ENCODE measurements around the gene GRPEL1. TPM values are rescaled to one million over a fixed set of nuclear protein-coding genes. Genes with fewer than 3 reads are reported as not detected.

Gene GRPEL1
- total RNA-seq, 4 donors from 2014 or later, result 7.4 to 55.0 (median 21.4) TPM

DNA sequence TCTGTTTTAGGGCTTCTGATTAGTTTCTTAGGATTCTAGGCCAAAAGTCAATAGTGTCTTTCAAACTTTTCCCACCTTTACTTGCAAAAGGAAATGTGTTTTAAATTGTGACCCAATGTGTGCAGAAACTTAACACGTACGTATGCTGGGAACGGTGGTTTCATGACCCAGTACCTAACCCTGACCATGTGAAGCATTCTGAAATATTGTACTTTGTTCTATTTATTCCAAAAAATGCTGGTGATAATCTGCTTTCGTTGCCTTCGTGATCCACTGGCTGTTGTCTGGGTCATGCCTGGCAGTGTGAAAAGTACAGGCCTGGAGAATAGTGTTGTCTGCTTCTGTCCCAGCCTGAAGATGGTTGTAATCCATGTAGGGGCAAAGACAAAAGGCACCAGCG lies 51.4 kb downstream of the GRPEL1 start:
- Histone ChIP-seq H3K27ac (no peak overlapping the region), H3K36me3 (no peaks in the 10 kb centered on the region), H3K4me3 (no peak overlapping the region), H3K9me3 (no peaks in the 10 kb centered on the region), H3K27me3 (no peaks in the 10 kb centered on the region), H3K4me1 (no peaks in the 10 kb centered on the region)
- TF ChIP-seq, protein P1, sequence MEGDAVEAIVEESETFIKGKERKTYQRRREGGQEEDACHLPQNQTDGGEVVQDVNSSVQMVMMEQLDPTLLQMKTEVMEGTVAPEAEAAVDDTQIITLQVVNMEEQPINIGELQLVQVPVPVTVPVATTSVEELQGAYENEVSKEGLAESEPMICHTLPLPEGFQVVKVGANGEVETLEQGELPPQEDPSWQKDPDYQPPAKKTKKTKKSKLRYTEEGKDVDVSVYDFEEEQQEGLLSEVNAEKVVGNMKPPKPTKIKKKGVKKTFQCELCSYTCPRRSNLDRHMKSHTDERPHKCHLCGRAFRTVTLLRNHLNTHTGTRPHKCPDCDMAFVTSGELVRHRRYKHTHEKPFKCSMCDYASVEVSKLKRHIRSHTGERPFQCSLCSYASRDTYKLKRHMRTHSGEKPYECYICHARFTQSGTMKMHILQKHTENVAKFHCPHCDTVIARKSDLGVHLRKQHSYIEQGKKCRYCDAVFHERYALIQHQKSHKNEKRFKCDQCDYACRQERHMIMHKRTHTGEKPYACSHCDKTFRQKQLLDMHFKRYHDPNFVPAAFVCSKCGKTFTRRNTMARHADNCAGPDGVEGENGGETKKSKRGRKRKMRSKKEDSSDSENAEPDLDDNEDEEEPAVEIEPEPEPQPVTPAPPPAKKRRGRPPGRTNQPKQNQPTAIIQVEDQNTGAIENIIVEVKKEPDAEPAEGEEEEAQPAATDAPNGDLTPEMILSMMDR (IDR thresholded peaks at IDR 0.05), result no peak
- no peak for TF ChIP-seq POLR2A (IDR thresholded peaks at IDR 0.05)
- intact Hi-C loops (cut with DNase I; ENCODE audit: low total_unique reads), result no loop called here
- DNase-seq, result no peak

DNA sequence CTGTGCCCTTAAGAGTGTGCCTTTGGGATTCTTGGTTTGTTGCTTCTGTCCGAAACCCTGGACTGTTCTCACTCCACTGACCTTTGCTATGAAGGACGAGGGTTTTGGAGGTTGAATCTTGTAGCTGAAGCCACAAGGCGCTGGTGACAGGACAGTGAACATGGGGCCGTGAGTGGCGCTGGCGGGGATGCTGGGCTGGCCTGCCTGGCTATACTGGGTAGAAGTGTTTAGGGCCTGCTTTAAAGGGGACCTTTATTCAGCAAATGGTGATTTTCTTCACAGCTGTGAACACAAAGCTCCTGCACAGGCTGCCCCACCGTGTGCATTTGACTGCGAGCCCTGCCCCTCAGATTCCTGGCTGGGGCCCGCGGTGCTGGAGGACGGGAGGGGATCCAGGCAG lies 51.8 kb downstream of the GRPEL1 start:
- Histone ChIP-seq H3K27me3 (no peaks in the 10 kb centered on the region), H3K9me3 (no peaks in the 10 kb centered on the region), H3K27ac (no peak overlapping the region), H3K36me3 (no peaks in the 10 kb centered on the region), H3K4me3 (no peak overlapping the region), H3K4me1 (no peaks in the 10 kb centered on the region)
- intact Hi-C loops (cut with DNase I; ENCODE audit: low total_unique reads), result no loop called here
- TF ChIP-seq, protein P1 (IDR thresholded peaks at IDR 0.05), result no peak
- no peak for TF ChIP-seq POLR2A (IDR thresholded peaks at IDR 0.05)
- DNase-seq, result no peak

DNA sequence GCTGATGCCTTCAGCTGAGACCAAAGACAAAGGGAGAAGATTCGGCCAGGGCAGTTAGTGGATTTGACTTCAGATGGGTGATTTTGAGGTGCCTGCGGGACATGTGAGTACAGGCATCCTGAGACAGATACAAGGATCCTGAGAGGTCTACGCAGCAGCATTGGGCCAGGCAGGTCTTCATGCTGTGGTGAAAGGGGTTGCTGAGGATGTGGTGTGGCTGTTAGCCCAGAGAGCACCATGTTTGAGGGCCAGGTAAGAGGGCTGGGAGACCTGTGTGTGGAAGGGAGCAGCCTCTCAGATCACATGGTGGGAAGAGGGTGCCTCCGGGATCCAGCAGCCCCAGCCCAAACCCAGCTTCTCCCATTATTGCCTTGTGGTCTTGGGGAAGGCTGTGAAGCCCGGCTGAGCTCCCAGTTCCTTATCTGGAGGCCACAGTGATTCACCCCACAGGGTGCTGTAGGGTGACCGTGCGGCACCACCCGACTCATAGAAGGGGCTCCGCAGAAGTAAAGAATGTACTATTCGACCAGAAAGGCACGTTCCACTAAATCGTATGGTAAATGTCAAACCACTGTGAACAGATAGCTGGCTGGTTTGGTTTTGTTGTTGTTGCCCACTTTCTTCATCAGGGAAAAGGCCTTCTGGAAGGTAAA lies 52.4 kb downstream of the GRPEL1 start:
- no peaks in the 10 kb centered on the region for H3K4me1 ChIP-seq
- intact Hi-C loops (cut with DNase I; ENCODE audit: low total_unique reads), result no loop called here
- no peaks in the 10 kb centered on the region for H3K36me3 ChIP-seq
- no peak overlapping the region for H3K4me3 ChIP-seq
- no peaks in the 10 kb centered on the region for H3K27me3 ChIP-seq
- DNase-seq, result no peak
- H3K27ac ChIP-seq, result no peak overlapping the region
- TF ChIP-seq POLR2A (IDR thresholded peaks at IDR 0.05), result no peak
- TF ChIP-seq, protein P1 (IDR thresholded peaks at IDR 0.05), result no peak
- H3K9me3 ChIP-seq, result no peaks in the 10 kb centered on the region

DNA sequence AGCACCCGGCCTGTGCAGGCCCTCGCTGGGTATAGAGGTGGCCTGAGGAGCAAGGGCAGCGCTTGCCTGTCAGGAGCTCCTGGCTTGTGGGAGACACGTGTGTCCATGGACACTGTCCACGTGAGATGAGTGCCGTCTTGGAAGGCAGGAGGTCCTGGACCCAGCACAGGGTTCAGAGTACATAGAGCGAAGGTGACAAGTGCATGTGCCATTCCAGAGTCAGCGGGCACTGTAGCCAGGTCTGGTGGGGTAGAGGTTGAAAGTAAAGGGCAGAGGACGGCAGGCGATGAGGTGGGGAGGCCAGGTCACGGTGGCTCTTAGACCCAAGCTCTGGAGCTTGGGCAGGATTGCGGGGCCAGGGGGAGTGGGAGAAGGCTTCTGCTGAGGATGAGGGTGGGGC lies 53.0 kb downstream of the GRPEL1 start:
- Histone ChIP-seq H3K9me3 (no peaks in the 10 kb centered on the region), H3K27ac (no peak overlapping the region), H3K4me1 (no peaks in the 10 kb centered on the region), H3K36me3 (no peaks in the 10 kb centered on the region), H3K4me3 (no peak overlapping the region), H3K27me3 (no peaks in the 10 kb centered on the region)
- intact Hi-C loops (cut with DNase I; ENCODE audit: low total_unique reads), result no loop called here
- DNase-seq, result no peak
- TF ChIP-seq, protein P1 (IDR thresholded peaks at IDR 0.05), result no peak

DNA sequence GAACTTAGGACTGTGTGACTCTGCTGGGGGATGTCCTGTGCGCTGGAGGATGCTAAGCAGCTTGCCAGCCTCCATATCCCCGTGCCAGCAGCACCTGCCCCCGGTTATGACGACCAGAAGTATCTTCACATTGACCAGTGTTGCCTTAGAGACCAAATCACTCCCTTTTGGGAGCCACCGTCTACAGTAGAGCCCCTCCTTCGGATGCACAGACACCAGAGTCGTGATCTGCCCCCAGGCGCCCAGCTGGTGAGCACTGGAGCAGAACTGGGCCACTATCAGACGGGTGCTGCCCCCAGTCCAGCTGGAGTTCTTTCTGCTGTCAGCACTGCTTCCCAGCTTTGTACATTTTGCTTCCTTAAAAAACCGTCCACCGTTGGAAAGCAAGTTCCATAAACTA lies 54.7 kb downstream of the GRPEL1 start:
- Histone ChIP-seq H3K4me1 (no peaks in the 10 kb centered on the region), H3K9me3 (no peaks in the 10 kb centered on the region), H3K27ac (no peak overlapping the region), H3K27me3 (no peaks in the 10 kb centered on the region), H3K4me3 (no peak overlapping the region), H3K36me3 (no peaks in the 10 kb centered on the region)
- intact Hi-C loops (cut with DNase I; ENCODE audit: low total_unique reads), result no loop called here
- TF ChIP-seq, protein P1 (IDR thresholded peaks at IDR 0.05), result no peak
- TF ChIP-seq POLR2A (IDR thresholded peaks at IDR 0.05), result no peak
- no peak for DNase-seq
